ENCODE results near the gene ZNF765. TPM values are rescaled to one million over a fixed set of nuclear protein-coding genes. Genes with fewer than 3 reads are reported as not detected.
A peak's percentile ranks its signal among the peaks of the same experiment; 100 is the strongest.

ZNF765 gene
- total and polyA plus RNA-seq, 9 of the 15 experiments (the other 6 are each of a cell fraction or from before 2014, with no cell fraction given) = 5.4 to 17.5 (median 9.6) TPM

DNA sequence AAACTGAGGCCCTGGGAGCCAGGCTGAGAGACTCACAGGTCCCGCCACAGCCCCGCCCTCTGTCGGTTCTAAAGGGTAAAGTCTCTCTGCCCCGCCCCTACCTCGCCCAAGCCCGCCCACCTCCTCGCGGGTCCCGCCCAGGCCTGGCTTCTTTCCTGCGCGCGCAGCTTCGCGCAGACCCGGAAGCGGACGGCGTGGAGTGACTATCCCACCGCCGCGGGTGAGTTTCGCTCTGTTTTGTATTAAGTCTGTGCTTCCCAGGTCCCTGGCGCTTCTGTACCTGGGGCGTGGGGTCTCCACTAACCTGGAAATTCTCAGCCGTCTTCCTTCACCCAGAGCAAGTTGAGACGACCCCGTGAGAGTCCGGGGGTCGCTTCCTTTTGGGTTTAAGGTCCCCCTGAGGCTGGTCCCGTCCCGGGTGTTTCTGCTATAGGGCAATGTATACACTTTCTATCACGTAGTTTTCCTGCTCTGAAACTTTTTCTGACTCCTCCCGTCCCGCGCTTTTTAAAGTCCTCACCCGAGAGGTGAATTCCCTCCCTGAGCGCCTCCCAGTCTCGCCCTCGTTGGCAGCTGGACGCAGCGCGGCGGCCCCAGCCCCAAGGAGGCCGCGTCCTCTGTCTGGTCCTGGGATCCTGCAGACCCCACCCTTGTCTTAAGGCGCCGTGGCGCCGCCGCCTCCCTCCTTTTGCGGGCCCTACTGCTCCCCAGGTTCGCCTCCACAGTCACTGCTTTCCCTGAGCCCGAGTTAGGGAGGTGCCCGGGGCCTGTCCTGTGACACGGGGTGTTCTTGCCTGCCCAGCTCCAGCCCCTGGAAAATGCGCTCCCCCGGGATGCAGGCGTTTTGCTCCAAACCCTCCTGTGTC, at the start of gene ZNF765 (continued):
- TF ChIP-seq, protein P1, sequence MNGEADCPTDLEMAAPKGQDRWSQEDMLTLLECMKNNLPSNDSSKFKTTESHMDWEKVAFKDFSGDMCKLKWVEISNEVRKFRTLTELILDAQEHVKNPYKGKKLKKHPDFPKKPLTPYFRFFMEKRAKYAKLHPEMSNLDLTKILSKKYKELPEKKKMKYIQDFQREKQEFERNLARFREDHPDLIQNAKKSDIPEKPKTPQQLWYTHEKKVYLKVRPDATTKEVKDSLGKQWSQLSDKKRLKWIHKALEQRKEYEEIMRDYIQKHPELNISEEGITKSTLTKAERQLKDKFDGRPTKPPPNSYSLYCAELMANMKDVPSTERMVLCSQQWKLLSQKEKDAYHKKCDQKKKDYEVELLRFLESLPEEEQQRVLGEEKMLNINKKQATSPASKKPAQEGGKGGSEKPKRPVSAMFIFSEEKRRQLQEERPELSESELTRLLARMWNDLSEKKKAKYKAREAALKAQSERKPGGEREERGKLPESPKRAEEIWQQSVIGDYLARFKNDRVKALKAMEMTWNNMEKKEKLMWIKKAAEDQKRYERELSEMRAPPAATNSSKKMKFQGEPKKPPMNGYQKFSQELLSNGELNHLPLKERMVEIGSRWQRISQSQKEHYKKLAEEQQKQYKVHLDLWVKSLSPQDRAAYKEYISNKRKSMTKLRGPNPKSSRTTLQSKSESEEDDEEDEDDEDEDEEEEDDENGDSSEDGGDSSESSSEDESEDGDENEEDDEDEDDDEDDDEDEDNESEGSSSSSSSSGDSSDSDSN (IDR thresholded peaks at IDR 0.05; ENCODE audit: borderline replicate concordance in 1 of 2, low read depth in 2 of 2, low read length in 2 of 2) = 0 out of 4 replicates have a peak, but pooled peaks of 1 of the 2 experiments have one; percentile 18
- TF ChIP-seq RBFOX2 (IDR thresholded peaks at IDR 0.05; ENCODE audit: low read depth, low read length) (peak; percentile 75), HMGN3 (IDR thresholded peaks at IDR 0.05; ENCODE audit: borderline replicate concordance, extremely low read depth, insufficient read length, low read depth, low read length) (peak; percentile 45), ZFX (CRISPR knock-in tag; IDR thresholded peaks at IDR 0.05) (0 out of 2 replicates have a peak, but pooled peaks have one; percentile 8), NCOA2 (IDR thresholded peaks at IDR 0.05; ENCODE audit: partially characterized antibody in 2 of 2) (no peak), CHD4 (IDR thresholded peaks at IDR 0.05; ENCODE audit: insufficient read depth, insufficient replicate concordance, low read depth, low read length, poor library complexity, severe bottlenecking) (no peak), ZFP30 (CRISPR knock-in tag; IDR thresholded peaks at IDR 0.05; ENCODE audit: borderline replicate concordance) (no peak), FOXK2 (conservative IDR thresholded peaks at IDR 0.05 in 1 of 2, IDR thresholded peaks at IDR 0.05 in 1 of 2; ENCODE audit: low read depth in 2 of 2) (peak in 1 of 2 experiments; percentile 70; a peak in 2 of 4 replicates), HSF4 (CRISPR knock-in tag; IDR thresholded peaks at IDR 0.05; ENCODE audit: borderline replicate concordance) (no peak), MEIS2 (IDR thresholded peaks at IDR 0.05; ENCODE audit: partially characterized antibody) (peak; percentile 39), SUPT5H (IDR thresholded peaks at IDR 0.05) (peak; percentile 86), ZNF311 (CRISPR knock-in tag; IDR thresholded peaks at IDR 0.05) (no peak), CREM (IDR thresholded peaks at IDR 0.05; ENCODE audit: low read depth) (peak; percentile 45)
- TF ChIP-seq, protein P2, sequence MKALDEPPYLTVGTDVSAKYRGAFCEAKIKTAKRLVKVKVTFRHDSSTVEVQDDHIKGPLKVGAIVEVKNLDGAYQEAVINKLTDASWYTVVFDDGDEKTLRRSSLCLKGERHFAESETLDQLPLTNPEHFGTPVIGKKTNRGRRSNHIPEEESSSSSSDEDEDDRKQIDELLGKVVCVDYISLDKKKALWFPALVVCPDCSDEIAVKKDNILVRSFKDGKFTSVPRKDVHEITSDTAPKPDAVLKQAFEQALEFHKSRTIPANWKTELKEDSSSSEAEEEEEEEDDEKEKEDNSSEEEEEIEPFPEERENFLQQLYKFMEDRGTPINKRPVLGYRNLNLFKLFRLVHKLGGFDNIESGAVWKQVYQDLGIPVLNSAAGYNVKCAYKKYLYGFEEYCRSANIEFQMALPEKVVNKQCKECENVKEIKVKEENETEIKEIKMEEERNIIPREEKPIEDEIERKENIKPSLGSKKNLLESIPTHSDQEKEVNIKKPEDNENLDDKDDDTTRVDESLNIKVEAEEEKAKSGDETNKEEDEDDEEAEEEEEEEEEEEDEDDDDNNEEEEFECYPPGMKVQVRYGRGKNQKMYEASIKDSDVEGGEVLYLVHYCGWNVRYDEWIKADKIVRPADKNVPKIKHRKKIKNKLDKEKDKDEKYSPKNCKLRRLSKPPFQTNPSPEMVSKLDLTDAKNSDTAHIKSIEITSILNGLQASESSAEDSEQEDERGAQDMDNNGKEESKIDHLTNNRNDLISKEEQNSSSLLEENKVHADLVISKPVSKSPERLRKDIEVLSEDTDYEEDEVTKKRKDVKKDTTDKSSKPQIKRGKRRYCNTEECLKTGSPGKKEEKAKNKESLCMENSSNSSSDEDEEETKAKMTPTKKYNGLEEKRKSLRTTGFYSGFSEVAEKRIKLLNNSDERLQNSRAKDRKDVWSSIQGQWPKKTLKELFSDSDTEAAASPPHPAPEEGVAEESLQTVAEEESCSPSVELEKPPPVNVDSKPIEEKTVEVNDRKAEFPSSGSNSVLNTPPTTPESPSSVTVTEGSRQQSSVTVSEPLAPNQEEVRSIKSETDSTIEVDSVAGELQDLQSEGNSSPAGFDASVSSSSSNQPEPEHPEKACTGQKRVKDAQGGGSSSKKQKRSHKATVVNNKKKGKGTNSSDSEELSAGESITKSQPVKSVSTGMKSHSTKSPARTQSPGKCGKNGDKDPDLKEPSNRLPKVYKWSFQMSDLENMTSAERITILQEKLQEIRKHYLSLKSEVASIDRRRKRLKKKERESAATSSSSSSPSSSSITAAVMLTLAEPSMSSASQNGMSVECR (CRISPR knock-in tag; IDR thresholded peaks at IDR 0.05) = peak; percentile 16; the same call in 1 of the 2 replicates
